ENCODE results near the gene FGD3. TPM values are rescaled to one million over a fixed set of nuclear protein-coding genes. Genes with fewer than 3 reads are reported as not detected.

FGD3 gene
- total RNA-seq, 3 donors from 2014 or later, result 10.2 to 18.0 (median 10.4) TPM

DNA sequence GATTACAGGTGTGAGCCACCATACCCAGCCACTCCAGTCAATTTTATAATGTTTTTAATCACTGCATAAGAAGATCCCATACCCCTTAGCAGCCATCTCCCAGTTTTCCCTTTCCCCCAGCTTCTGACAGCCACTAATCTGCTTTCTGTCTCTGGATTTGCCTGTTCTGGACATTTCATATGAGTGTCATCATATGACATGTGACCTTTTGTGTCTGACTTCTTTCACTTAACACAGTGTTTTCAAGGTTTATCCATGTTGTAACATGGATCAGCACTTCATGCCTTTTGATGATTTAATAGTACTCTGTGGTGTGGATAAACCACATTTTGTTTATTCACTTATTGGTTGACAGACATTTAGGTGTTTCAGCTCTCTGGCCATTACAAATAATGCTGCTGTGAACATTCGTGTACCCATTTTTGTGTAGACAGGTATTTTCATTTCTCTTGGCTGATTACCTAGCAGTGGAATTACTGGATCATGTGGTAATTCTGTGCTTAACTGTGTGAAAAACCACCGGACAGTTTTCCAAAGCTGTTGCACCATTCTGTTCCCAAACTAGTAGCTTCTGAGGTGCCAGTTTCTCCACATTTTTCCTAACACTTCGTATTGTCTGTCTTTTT lies 119.8 kb downstream of the FGD3 start:
- no peak overlapping the region for H3K4me3 ChIP-seq
- TF ChIP-seq POLR2A (IDR thresholded peaks at IDR 0.05), result no peak
- TF ChIP-seq, protein P1, sequence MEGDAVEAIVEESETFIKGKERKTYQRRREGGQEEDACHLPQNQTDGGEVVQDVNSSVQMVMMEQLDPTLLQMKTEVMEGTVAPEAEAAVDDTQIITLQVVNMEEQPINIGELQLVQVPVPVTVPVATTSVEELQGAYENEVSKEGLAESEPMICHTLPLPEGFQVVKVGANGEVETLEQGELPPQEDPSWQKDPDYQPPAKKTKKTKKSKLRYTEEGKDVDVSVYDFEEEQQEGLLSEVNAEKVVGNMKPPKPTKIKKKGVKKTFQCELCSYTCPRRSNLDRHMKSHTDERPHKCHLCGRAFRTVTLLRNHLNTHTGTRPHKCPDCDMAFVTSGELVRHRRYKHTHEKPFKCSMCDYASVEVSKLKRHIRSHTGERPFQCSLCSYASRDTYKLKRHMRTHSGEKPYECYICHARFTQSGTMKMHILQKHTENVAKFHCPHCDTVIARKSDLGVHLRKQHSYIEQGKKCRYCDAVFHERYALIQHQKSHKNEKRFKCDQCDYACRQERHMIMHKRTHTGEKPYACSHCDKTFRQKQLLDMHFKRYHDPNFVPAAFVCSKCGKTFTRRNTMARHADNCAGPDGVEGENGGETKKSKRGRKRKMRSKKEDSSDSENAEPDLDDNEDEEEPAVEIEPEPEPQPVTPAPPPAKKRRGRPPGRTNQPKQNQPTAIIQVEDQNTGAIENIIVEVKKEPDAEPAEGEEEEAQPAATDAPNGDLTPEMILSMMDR (IDR thresholded peaks at IDR 0.05), result no peak
- no peak for TF ChIP-seq POLR2AphosphoS5 (IDR thresholded peaks at IDR 0.05)
- no peaks in the 10 kb centered on the region for H3K36me3 ChIP-seq
- no peak for DNase-seq (ENCODE audit: low spot score in 2 of 2)
- intact Hi-C loops (cut with DNase I; ENCODE audit: low total_unique reads), result loop anchor here (10.0 kb wide), 1 partner anchor 1662 kb away; no protein-coding TSS in a partner anchor
- H3K27ac ChIP-seq, result no peak overlapping the region
- no peaks in the 10 kb centered on the region for H3K9me3 ChIP-seq
- no peaks in the 10 kb centered on the region for H3K27me3 ChIP-seq
- no peaks in the 10 kb centered on the region for H3K4me1 ChIP-seq

DNA sequence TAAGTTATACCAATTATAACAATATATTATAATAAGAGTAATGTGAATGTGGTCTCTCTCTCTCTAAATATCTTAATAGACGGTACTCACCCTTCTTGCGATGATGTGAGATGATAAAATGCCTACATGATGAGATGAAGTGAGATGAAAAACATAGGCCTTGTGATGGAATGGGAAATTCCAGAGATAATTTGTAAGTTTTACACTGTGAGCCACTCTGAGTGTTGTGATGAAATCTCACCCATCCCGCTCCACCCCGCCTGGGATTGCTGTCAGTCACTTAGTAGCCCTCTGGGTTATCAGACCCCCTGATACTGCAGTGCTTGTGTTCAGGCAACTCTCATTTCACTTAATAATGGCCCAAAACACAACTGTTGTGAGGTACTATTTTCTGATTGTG lies 121.6 kb downstream of the FGD3 start:
- H3K27ac ChIP-seq, result no peak overlapping the region
- H3K9me3 ChIP-seq, result no peaks in the 10 kb centered on the region
- H3K4me1 ChIP-seq, result peaks cover 0 to 4% of the 10 kb centered on the region in 2 donors
- no peak for DNase-seq (ENCODE audit: low spot score in 2 of 2)
- TF ChIP-seq POLR2A (IDR thresholded peaks at IDR 0.05) (no peak), POLR2AphosphoS5 (IDR thresholded peaks at IDR 0.05) (no peak)
- TF ChIP-seq, protein P1 (IDR thresholded peaks at IDR 0.05), result no peak
- H3K4me3 ChIP-seq, result no peak overlapping the region
- intact Hi-C loops (cut with DNase I; ENCODE audit: low total_unique reads), result loop anchor here (10.0 kb wide), 1 partner anchor 1664 kb away; no protein-coding TSS in a partner anchor
- H3K27me3 ChIP-seq, result no peaks in the 10 kb centered on the region
- no peaks in the 10 kb centered on the region for H3K36me3 ChIP-seq

DNA sequence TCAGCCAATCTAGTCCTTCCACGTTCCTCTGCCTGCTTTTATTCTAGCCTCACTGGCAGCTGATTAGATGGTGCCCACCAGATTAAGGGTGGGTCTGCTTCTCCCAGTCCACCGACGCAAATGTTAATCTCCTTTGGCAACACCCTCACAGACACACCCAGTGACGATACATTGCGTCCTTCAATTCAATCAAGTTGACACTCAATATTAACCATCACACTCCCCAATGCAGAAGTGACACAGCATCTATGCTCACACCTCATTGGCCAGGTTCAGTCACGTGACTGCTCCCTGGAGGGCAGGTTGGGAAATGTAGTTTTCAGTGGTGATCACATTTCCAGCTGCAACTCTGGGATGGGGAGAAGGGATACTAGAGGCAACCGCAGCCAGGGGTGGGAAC lies 124.1 kb downstream of the FGD3 start:
- Histone ChIP-seq H3K4me3 (no peak overlapping the region), H3K27ac (no peak overlapping the region), H3K27me3 (no peaks in the 10 kb centered on the region), H3K9me3 (no peaks in the 10 kb centered on the region), H3K36me3 (no peaks in the 10 kb centered on the region), H3K4me1 (peaks cover 0 to 4% of the 10 kb centered on the region in 2 donors)
- TF ChIP-seq, protein P1 (IDR thresholded peaks at IDR 0.05), result no peak
- TF ChIP-seq POLR2A (IDR thresholded peaks at IDR 0.05) (no peak), POLR2AphosphoS5 (IDR thresholded peaks at IDR 0.05) (no peak)
- DNase-seq (ENCODE audit: low spot score in 2 of 2), result no peak
- intact Hi-C loops (cut with DNase I; ENCODE audit: low total_unique reads), result no loop called here

DNA sequence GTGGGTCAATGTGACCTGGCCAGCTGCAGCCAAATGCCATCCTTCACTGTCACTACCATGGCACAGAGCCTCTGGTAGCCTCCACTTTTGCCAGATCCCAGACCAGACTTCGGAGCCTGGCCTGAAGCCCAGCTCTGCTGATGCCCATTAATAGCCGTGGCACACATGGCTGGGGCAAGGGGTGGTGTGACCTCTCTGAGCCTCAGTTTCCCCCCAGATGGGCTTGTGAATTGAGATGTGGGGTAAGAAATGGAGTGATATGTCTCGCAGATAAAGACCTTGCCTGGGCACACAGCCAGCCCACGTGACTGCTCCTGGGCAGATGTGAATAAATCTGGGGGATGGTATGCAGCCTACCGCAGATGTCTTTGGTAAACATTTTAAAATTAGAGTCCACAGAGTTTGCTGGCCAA lies 125.1 kb downstream of the FGD3 start:
- DNase-seq (ENCODE audit: low spot score in 2 of 2), result no peak
- intact Hi-C loops (cut with DNase I; ENCODE audit: low total_unique reads), result no loop called here
- Histone ChIP-seq H3K27ac (peak overlapping the region in 1 of 2 donors; percentile 55), H3K4me3 (no peak overlapping the region), H3K36me3 (no peaks in the 10 kb centered on the region), H3K27me3 (no peaks in the 10 kb centered on the region), H3K4me1 (peaks cover 0 to 4% of the 10 kb centered on the region in 2 donors), H3K9me3 (no peaks in the 10 kb centered on the region)
- TF ChIP-seq, protein P1 (IDR thresholded peaks at IDR 0.05), result no peak
- TF ChIP-seq POLR2A (IDR thresholded peaks at IDR 0.05) (no peak), POLR2AphosphoS5 (IDR thresholded peaks at IDR 0.05) (no peak)

DNA sequence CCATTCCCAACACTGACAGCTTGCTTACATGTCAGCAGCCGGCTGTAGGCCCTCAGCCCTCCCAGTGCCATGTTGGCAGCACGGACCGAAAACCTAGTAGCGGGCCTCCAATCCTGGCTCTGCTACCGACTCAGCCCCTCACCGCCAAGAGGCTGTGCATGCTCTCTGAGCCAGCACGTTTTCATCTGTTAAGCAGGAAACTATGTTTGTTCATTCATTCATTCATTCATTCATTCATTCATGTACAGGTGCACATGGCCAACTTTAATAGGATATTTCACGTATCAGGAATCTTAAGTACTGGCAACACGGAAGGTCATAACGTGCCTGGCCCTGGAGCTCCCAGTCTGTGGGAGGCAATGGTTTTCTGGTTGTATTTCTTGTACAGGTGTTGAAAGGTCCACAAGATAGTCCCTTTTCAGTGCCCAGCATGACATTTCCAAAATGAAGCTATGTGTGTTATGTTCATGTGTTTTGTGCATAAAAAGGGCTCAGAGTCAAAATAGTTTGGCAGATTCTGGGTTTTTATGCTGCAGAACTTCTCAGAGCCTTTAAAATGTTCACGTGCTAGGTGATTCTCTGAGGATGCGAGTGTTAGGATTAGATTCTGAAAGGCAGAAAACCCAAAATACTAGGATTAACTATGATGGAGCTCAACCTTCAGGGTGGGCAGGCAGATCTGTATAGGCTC lies 128.9 kb downstream of the FGD3 start:
- H3K9me3 ChIP-seq, result no peaks in the 10 kb centered on the region
- H3K4me3 ChIP-seq, result no peak overlapping the region
- DNase-seq (ENCODE audit: low spot score in 2 of 2), result no peak
- H3K36me3 ChIP-seq, result no peaks in the 10 kb centered on the region
- no peaks in the 10 kb centered on the region for H3K27me3 ChIP-seq
- H3K27ac ChIP-seq, result no peak overlapping the region
- TF ChIP-seq, protein P1 (IDR thresholded peaks at IDR 0.05), result no peak
- TF ChIP-seq POLR2A (IDR thresholded peaks at IDR 0.05), result no peak
- TF ChIP-seq POLR2AphosphoS5 (IDR thresholded peaks at IDR 0.05), result no peak
- intact Hi-C loops (cut with DNase I; ENCODE audit: low total_unique reads), result no loop called here
- peaks cover 0 to 4% of the 10 kb centered on the region in 2 donors for H3K4me1 ChIP-seq
